ENCODE data around the gene STRIP2. TPM values are rescaled to one million over a fixed set of nuclear protein-coding genes. Genes with fewer than 3 reads are reported as not detected.

The STRIP2 gene
- total RNA-seq, 1 experiment from 2014 or later: 5.1 TPM

- ChIA-PET POLR2A (no interaction called here), CTCF (no interaction called here)
- in situ Hi-C loops (cut with HindIII; ENCODE audit: low pct_unique_long_range_greater_than_20kb, low sequenced_read_pairs) (no loop called here), intact Hi-C loops (cut with micrococcal nuclease; ENCODE audit: unreplicated experiment) (no loop called here)
- Histone ChIP-seq H3K27ac (ENCODE audit: low read length) (no peak overlapping the region), H3K4me3 (ENCODE audit: low read depth in 2 of 2, low read length in 2 of 2) (no peak overlapping the region), H3K27me3 (ENCODE audit: control insufficient read depth, insufficient read depth, low read length) (no peaks in the 10 kb centered on the region), H3K36me3 (ENCODE audit: control insufficient read depth, insufficient read depth, low read length) (no peaks in the 10 kb centered on the region), H3K4me1 (ENCODE audit: control insufficient read depth, insufficient read depth, low read length) (no peaks in the 10 kb centered on the region), H3K9me3 (ENCODE audit: control insufficient read depth, insufficient read depth, low read depth, low read length) (no peaks in the 10 kb centered on the region)
- no TSS peak for BruUV-seq (replicated peaks)
- ATAC-seq (no peak), DNase-seq (ENCODE audit: low read depth, low spot score) (no peak)
- TF ChIP-seq POLR2AphosphoS5 (IDR thresholded peaks at IDR 0.05; ENCODE audit: low read depth, low read length): no peak
- TF ChIP-seq CTCF (IDR thresholded peaks at IDR 0.05): no peak
- TF ChIP-seq TCF7L2 (IDR thresholded peaks at IDR 0.05; ENCODE audit: low read depth, low read length): no peak
- no peak for TF ChIP-seq REST (IDR thresholded peaks at IDR 0.05; ENCODE audit: insufficient read depth in 1 of 2, low read depth in 2 of 2, low read length in 1 of 2)
- TF ChIP-seq SIN3A (IDR thresholded peaks at IDR 0.05; ENCODE audit: borderline replicate concordance, insufficient read depth, low read depth, low read length): no peak
Observed at GRCh38 chr7:129387537-129387936, 46.7 kb upstream of the STRIP2 start.

GRCh38 chr7:129388333-129389098 lies 45.7 kb upstream of the STRIP2 start:
- H3K4me3 ChIP-seq (ENCODE audit: low read depth in 2 of 2, low read length in 2 of 2): no peak overlapping the region
- H3K36me3 ChIP-seq (ENCODE audit: control insufficient read depth, insufficient read depth, low read length): no peaks in the 10 kb centered on the region
- intact Hi-C loops (cut with micrococcal nuclease; ENCODE audit: unreplicated experiment) (no loop called here), in situ Hi-C loops (cut with HindIII; ENCODE audit: low pct_unique_long_range_greater_than_20kb, low sequenced_read_pairs) (no loop called here)
- CTCF ChIA-PET: interaction anchor here (0.6 kb wide), 3 partner anchors 12 to 437 kb away, joined by 4 to 6 read pairs (median 4); no protein-coding TSS in a partner anchor
- TF ChIP-seq POLR2AphosphoS5 (IDR thresholded peaks at IDR 0.05; ENCODE audit: low read depth, low read length) (no peak), CTCF (IDR thresholded peaks at IDR 0.05) (no peak), SIN3A (IDR thresholded peaks at IDR 0.05; ENCODE audit: borderline replicate concordance, insufficient read depth, low read depth, low read length) (no peak), TCF7L2 (IDR thresholded peaks at IDR 0.05; ENCODE audit: low read depth, low read length) (no peak), REST (IDR thresholded peaks at IDR 0.05; ENCODE audit: insufficient read depth in 1 of 2, low read depth in 2 of 2, low read length in 1 of 2) (no peak)
- ATAC-seq (no peak), DNase-seq (ENCODE audit: low read depth, low spot score) (no peak)
- no peaks in the 10 kb centered on the region for H3K9me3 ChIP-seq (ENCODE audit: control insufficient read depth, insufficient read depth, low read depth, low read length)
- H3K4me1 ChIP-seq (ENCODE audit: control insufficient read depth, insufficient read depth, low read length): no peaks in the 10 kb centered on the region
- no TSS peak for BruUV-seq (replicated peaks)
- POLR2A ChIA-PET: interaction anchor here (0.6 kb wide), 1 partner anchor 29 kb away, joined by 4 read pairs; no protein-coding TSS in a partner anchor
- H3K27ac ChIP-seq (ENCODE audit: low read length): no peak overlapping the region
- no peaks in the 10 kb centered on the region for H3K27me3 ChIP-seq (ENCODE audit: control insufficient read depth, insufficient read depth, low read length)

All from Panc1 (cell line).